SK-N-SH (cell line): ENCODE results near the gene ROBO1. TPM values are rescaled to one million over a fixed set of nuclear protein-coding genes. Genes with fewer than 3 reads are reported as not detected.

Experiments used
- CTCF ChIA-PET: fragments of 300-600, 350-600 bp; formaldehyde crosslinking; extraction: SDS; loops from one replicate; lab custom pipeline; 2021; lab: Yijun Ruan, JAX
- POLR2A ChIA-PET: fragments of 350-600 bp; sonication (Branson Sonifier 250); formaldehyde crosslinking; extraction: SDS; loops from one replicate; lab custom pipeline; 2020; ENCODE audit warnings: antibody characterized with exemption, inconsistent platforms; lab: Yijun Ruan, JAX
- DNase-seq: peaks from one replicate; pipeline ENCODE4 v3.0.0; 2012
- H2AFZ ChIP-seq: fragments of 200-600 bp; sonication (generic); 2 replicates; pipeline ENCODE4 v1.8.1; 2016; ENCODE audit warnings: antibody characterized with exemption, mild to moderate bottlenecking, low read depth
- H3F3A ChIP-seq: fragments of 200-600 bp; sonication (generic); replicated peaks from 2 replicates; pipeline ENCODE3; 2016; ENCODE audit warnings: antibody characterized with exemption, mild to moderate bottlenecking; ENCODE audit not compliant: insufficient read depth
- H3K27ac ChIP-seq, 2 experiments: fragments of 200-500 bp in 1 of 2; fragments of 200-600 bp in 1 of 2; sonication (Bioruptor generic) in 1 of 2; sonication (generic), shearing (Covaris generic) in 1 of 2; 2 replicates each; pipeline versions ENCODE4 v1.5.1 to v1.6.1; 2014 to 2016; ENCODE audit warnings: low read depth in 2 of 2, inconsistent platforms in 1 of 2, low read length in 1 of 2, mild to moderate bottlenecking in 1 of 2, mixed read lengths in 1 of 2
- H3K27me3 ChIP-seq: fragments of 200-600 bp; sonication (generic), shearing (Covaris generic); 2 replicates; pipeline ENCODE4 v1.6.1; 2016; ENCODE audit warnings: mixed run types; ENCODE audit not compliant: insufficient read depth
- H3K36me3 ChIP-seq, 2 experiments: fragments of 200-500 bp in 1 of 2; fragments of 200-600 bp in 1 of 2; sonication (Bioruptor generic) in 1 of 2; sonication (generic) in 1 of 2; replicated peaks in 1 of 2; 2 replicates each; pipeline versions ENCODE3 to v1.5.1; 2014 to 2016; ENCODE audit warnings: low read length in 1 of 2, mild to moderate bottlenecking in 1 of 2; ENCODE audit not compliant: insufficient read depth in 2 of 2, control insufficient read depth in 1 of 2
- H3K4me1 ChIP-seq, 2 experiments: fragments of 200-500 bp in 1 of 2; fragments of 200-600 bp in 1 of 2; sonication (Bioruptor generic) in 1 of 2; sonication (generic), shearing (Covaris generic) in 1 of 2; 2 replicates each; pipeline versions ENCODE4 v1.5.1 to v1.6.1; 2014 to 2016; ENCODE audit warnings: low read depth in 1 of 2, low read length in 1 of 2, mixed run types in 1 of 2; ENCODE audit not compliant: insufficient read depth in 2 of 2, control insufficient read depth in 1 of 2
- H3K4me2 ChIP-seq: fragments of 200-600 bp; sonication (generic), shearing (Covaris generic); 2 replicates; pipeline ENCODE4 v1.6.1; 2017; ENCODE audit warnings: mixed run types
- H3K4me3 ChIP-seq, 2 experiments: fragments of 200-500 bp in 1 of 2; fragments of 200-600 bp in 1 of 2; sonication (Bioruptor generic) in 1 of 2; sonication (generic), shearing (Covaris generic) in 1 of 2; 2 replicates each; pipeline versions ENCODE4 v1.5.1 to v1.8.1; 2014 to 2016; ENCODE audit warnings: low read depth in 2 of 2, inconsistent platforms in 1 of 2, low read length in 1 of 2, mild to moderate bottlenecking in 1 of 2, mixed read lengths in 1 of 2, moderate library complexity in 1 of 2
- H3K79me2 ChIP-seq: fragments of 200-600 bp; sonication (generic); 2 replicates; pipeline ENCODE4 v1.8.1; 2017; ENCODE audit warnings: mild to moderate bottlenecking; ENCODE audit not compliant: insufficient read depth
- H3K9ac ChIP-seq: fragments of 200-600 bp; sonication (generic); 2 replicates; pipeline ENCODE4 v1.6.1; 2017; ENCODE audit warnings: mixed run types
- H3K9me2 ChIP-seq: fragments of 200-600 bp; sonication (generic); 2 replicates; pipeline ENCODE4 v1.6.1; 2017; ENCODE audit warnings: mixed run types
- H3K9me3 ChIP-seq: fragments of 200-600 bp; sonication (generic); 2 replicates; pipeline ENCODE4 v1.6.1; 2017; ENCODE audit warnings: mixed run types, mild to moderate bottlenecking, moderate library complexity
- H4K20me1 ChIP-seq: fragments of 200-600 bp; sonication (generic); 2 replicates; pipeline ENCODE4 v1.6.1; 2017; ENCODE audit warnings: mild to moderate bottlenecking, mixed run types; ENCODE audit not compliant: insufficient read depth
- CHD2 ChIP-seq: fragments of 150-350 bp; IDR thresholded peaks from 2 replicates; pipeline ENCODE4 v1.6.1; 2018; ENCODE audit warnings: low read length; ENCODE audit not compliant: partially characterized antibody
- EP300 ChIP-seq, 2 experiments: IDR thresholded peaks; 2 replicates each; pipeline versions ENCODE4 v1.4.0 to v1.6.1; 2012; ENCODE audit warnings: borderline replicate concordance in 1 of 2, low read depth in 1 of 2, low read length in 1 of 2
- EZH2phosphoT487 ChIP-seq: fragments of 200-600 bp; sonication (generic); IDR thresholded peaks from 2 replicates; pipeline ENCODE4 v1.6.1; 2017; ENCODE audit warnings: low read depth, mixed run types, mild to moderate bottlenecking, antibody characterized with exemption, moderate library complexity, borderline replicate concordance
- FOSL2 ChIP-seq: IDR thresholded peaks from 2 replicates; pipeline ENCODE4 v1.4.0; 2012; ENCODE audit warnings: low read depth, mild to moderate bottlenecking, moderate library complexity, borderline replicate concordance
- FOXJ3 ChIP-seq: sonication (generic); formaldehyde crosslinking; IDR thresholded peaks from 2 replicates; pipeline ENCODE4 v1.5.1; 2020; ENCODE audit warnings: mild to moderate bottlenecking, missing genetic modification reagents
- FOXM1 ChIP-seq: IDR thresholded peaks from 2 replicates; pipeline ENCODE4 v1.4.0; 2012; ENCODE audit warnings: low read depth, mild to moderate bottlenecking
- GABPA ChIP-seq: IDR thresholded peaks from 2 replicates; pipeline ENCODE4 v1.4.0; 2012; ENCODE audit warnings: low read depth, mild to moderate bottlenecking
- JUND ChIP-seq: IDR thresholded peaks from 2 replicates; pipeline ENCODE4 v1.4.0; 2012
- MEF2A ChIP-seq: IDR thresholded peaks from 2 replicates; pipeline ENCODE4 v1.4.0; 2012; ENCODE audit warnings: low read depth, borderline replicate concordance
- NFIC ChIP-seq: IDR thresholded peaks from 2 replicates; pipeline ENCODE4 v1.4.0; 2012; ENCODE audit warnings: borderline replicate concordance
- NRF1 ChIP-seq: IDR thresholded peaks from 2 replicates; pipeline ENCODE4 v1.6.1; 2012; ENCODE audit warnings: low read depth, mild to moderate bottlenecking, low read length
- POLR2AphosphoS5 ChIP-seq: IDR thresholded peaks from 2 replicates; pipeline ENCODE4 v1.6.1; 2012; ENCODE audit warnings: low read depth, low read length
- RCOR1 ChIP-seq: fragments of 150-350 bp; IDR thresholded peaks from 2 replicates; pipeline ENCODE4 v1.6.1; 2017; ENCODE audit warnings: antibody characterized with exemption, low read length
- SIN3A ChIP-seq: IDR thresholded peaks from 2 replicates; pipeline ENCODE4 v1.6.1; 2012; ENCODE audit warnings: low read depth, mild to moderate bottlenecking, low read length, moderate library complexity, borderline replicate concordance
- TAF1 ChIP-seq: IDR thresholded peaks from 2 replicates; pipeline ENCODE4 v1.6.1; 2012; ENCODE audit warnings: low read depth, mild to moderate bottlenecking, low read length, moderate library complexity, borderline replicate concordance
- TCF12 ChIP-seq: IDR thresholded peaks from 2 replicates; pipeline ENCODE4 v1.4.0; 2012
- WGBS: methylation state at CpG from one replicate; pipeline ENCODE4 v1.1.6; 2017; ENCODE audit warnings: low lambda C conversion rate; 5-methylcytosine and 5-hydroxymethylcytosine counted together
- polyA plus RNA-seq, 3 experiments: library from polyadenylated mRNA; depleted of rRNA; stranded (reverse); fragments of >200 nt; gene quantifications; 2 replicates each; pipeline ENCODE4 v1.2.3, GENCODE V29; 2012
- TF ChIP-seq, protein P1 (sequence below): IDR thresholded peaks from 2 replicates; pipeline ENCODE4 v1.4.0; 2012; ENCODE audit warnings: low read depth, borderline replicate concordance
- TF ChIP-seq, protein P2 (sequence below): IDR thresholded peaks from 2 replicates; pipeline ENCODE4 v1.4.0; 2012; ENCODE audit warnings: low read depth, borderline replicate concordance
- TF ChIP-seq, protein P3 (sequence below): IDR thresholded peaks from 2 replicates; pipeline ENCODE4; 2012
- TF ChIP-seq, protein P4 (sequence below): fragments of 150-350 bp; IDR thresholded peaks from 2 replicates; pipeline ENCODE4 v1.6.1; 2016; ENCODE audit warnings: mild to moderate bottlenecking, low read depth, low read length

Gene ROBO1
- polyA plus RNA-seq, 1 of the 3 experiments (the other 2 are of a cell fraction), result 22.7 TPM

DNA sequence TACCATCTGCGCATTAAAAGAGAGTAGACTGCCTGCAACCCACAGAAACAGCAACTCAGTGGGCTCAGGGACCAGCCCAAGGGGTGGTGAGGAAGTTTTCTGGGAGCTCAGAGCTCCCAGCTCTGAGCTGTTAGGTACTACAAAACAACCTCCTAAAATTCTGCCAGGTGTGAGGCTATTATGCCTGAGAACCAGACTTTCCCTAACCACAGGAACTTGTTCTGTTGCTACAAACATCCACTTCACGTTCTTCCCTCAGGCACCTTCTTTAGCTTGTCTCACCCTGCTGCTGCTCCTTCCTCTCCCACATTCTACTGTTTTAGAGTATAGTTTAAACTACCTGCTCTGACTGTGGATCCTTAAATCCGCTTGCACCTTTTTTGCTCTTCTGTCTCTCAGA is 399.4 kb downstream of the ROBO1 start (continued):
- no peak for TF ChIP-seq FOXJ3 (CRISPR knock-in tag)
- TF ChIP-seq, protein P1, sequence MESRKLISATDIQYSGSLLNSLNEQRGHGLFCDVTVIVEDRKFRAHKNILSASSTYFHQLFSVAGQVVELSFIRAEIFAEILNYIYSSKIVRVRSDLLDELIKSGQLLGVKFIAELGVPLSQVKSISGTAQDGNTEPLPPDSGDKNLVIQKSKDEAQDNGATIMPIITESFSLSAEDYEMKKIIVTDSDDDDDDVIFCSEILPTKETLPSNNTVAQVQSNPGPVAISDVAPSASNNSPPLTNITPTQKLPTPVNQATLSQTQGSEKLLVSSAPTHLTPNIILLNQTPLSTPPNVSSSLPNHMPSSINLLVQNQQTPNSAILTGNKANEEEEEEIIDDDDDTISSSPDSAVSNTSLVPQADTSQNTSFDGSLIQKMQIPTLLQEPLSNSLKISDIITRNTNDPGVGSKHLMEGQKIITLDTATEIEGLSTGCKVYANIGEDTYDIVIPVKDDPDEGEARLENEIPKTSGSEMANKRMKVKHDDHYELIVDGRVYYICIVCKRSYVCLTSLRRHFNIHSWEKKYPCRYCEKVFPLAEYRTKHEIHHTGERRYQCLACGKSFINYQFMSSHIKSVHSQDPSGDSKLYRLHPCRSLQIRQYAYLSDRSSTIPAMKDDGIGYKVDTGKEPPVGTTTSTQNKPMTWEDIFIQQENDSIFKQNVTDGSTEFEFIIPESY, result no peak
- TF ChIP-seq FOXM1, result no peak
- TF ChIP-seq MEF2A, result no peak
- no peak for TF ChIP-seq CHD2
- no peak for TF ChIP-seq NRF1
- TF ChIP-seq, all 33 proteins: peak for 0

DNA sequence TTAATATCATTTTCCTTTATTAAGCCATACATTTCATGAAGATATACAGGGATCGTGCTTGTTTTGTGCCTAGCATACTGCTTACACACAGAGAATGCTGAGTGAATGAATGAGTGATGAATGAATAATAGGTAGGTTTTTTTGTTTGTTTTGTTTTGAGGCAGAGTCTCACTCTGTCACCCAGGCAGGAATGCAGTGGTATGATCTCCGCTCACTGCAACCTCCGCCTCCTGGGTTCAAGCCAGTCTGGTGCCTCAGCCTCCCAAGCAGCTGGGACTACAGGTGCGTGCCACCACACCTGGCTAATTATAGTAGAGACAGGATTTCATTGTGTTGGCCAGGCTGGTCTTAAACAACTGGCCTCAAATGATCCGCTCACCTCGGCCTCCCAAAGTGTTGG is 400.0 kb downstream of the ROBO1 start:
- H3K9ac ChIP-seq, result no peak overlapping the region

DNA sequence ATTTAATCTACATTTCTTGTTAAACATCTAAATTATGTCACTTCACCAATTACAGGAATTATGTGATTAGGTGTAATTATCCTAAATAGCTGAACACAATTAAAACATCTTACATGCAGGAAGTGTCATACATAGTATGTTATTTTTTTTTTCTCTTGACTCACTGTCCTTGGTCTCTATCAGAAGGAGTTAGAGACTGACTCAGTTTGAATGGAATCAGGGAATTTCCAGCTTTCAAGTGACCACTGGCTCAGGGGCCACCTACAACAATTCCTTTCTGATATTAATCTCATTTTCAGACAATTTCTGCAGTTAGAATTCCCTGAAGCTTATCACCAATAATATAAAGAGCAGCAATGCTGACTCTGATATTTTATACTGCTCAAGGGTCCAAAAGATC is 400.7 kb downstream of the ROBO1 start:
- CTCF ChIA-PET, result interaction anchor here (1.0 to 3.6 kb wide), 4 partner anchors 15 to 709 kb away, joined by 3 to 16 read pairs (median 4); no protein-coding TSS in a partner anchor
- Histone ChIP-seq H3K9me2 (no peaks in the 10 kb centered on the region), H4K20me1 (no peaks in the 10 kb centered on the region), H3K27ac (peak overlapping the region; percentile 18 to 55; a peak in 3 of 4 replicates), H3K4me3 (no peak overlapping the region), H3K79me2 (no peaks in the 10 kb centered on the region), H3K4me2 (no peak overlapping the region), H3K27me3 (no peaks in the 10 kb centered on the region), H3K9ac (peak overlapping the region; percentile 7; the same call in 1 of the 2 replicates), H3F3A (peaks cover 10% of the 10 kb centered on the region), H3K36me3 (no peaks in the 10 kb centered on the region), H3K9me3 (no peaks in the 10 kb centered on the region), H2AFZ (peak overlapping the region; percentile 44; the same call in 1 of the 2 replicates), H3K4me1 (peaks cover 0 to 11% of the 10 kb centered on the region in 2 experiments; a peak in 2 of 4 replicates)
- POLR2A ChIA-PET, result no interaction called here
- no peak for DNase-seq
- TF ChIP-seq FOSL2 (peak; percentile 52; the same call in 1 of the 2 replicates), EP300 (IDR thresholded peaks at IDR 0.05; ENCODE audit: borderline replicate concordance in 1 of 2, low read depth in 1 of 2, low read length in 1 of 2) (peak in 1 of 2 experiments; percentile 38; a peak in 1 of 4 replicates), MEF2A (no peak), TAF1 (no peak), SIN3A (no peak), JUND (peak; percentile 55), NFIC (peak; percentile 20; the same call in 1 of the 2 replicates), TCF12 (peak; percentile 45; the same call in 1 of the 2 replicates), GABPA (no peak), POLR2AphosphoS5 (no peak)
- TF ChIP-seq, protein P2, sequence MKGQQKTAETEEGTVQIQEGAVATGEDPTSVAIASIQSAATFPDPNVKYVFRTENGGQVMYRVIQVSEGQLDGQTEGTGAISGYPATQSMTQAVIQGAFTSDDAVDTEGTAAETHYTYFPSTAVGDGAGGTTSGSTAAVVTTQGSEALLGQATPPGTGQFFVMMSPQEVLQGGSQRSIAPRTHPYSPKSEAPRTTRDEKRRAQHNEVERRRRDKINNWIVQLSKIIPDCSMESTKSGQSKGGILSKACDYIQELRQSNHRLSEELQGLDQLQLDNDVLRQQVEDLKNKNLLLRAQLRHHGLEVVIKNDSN, result no peak
- TF ChIP-seq, protein P3, sequence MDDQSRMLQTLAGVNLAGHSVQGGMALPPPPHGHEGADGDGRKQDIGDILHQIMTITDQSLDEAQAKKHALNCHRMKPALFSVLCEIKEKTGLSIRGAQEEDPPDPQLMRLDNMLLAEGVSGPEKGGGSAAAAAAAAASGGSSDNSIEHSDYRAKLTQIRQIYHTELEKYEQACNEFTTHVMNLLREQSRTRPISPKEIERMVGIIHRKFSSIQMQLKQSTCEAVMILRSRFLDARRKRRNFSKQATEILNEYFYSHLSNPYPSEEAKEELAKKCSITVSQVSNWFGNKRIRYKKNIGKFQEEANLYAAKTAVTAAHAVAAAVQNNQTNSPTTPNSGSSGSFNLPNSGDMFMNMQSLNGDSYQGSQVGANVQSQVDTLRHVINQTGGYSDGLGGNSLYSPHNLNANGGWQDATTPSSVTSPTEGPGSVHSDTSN, result 0 out of 2 replicates have a peak, but pooled peaks have one; percentile 11

More for the DNA sequence above, 400.0 kb downstream of the ROBO1 start:
- POLR2A ChIA-PET, result no interaction called here
- Histone ChIP-seq H3K9me3 (no peaks in the 10 kb centered on the region), H4K20me1 (no peaks in the 10 kb centered on the region), H3K79me2 (no peaks in the 10 kb centered on the region), H3K36me3 (no peaks in the 10 kb centered on the region), H3K27me3 (no peaks in the 10 kb centered on the region), H3K27ac (peak overlapping the region in 1 of 2 experiments; percentile 55; a peak in 1 of 4 replicates), H3K9me2 (no peaks in the 10 kb centered on the region), H2AFZ (peak overlapping the region; percentile 44; the same call in 1 of the 2 replicates), H3K4me2 (no peak overlapping the region), H3F3A (peaks cover 10% of the 10 kb centered on the region), H3K4me3 (no peak overlapping the region), H3K4me1 (peaks cover 0 to 11% of the 10 kb centered on the region in 2 experiments; a peak in 2 of 4 replicates)
- CTCF ChIA-PET, result interaction anchor here (1.0 to 3.6 kb wide), 4 partner anchors 16 to 709 kb away, joined by 3 to 16 read pairs (median 4); no protein-coding TSS in a partner anchor
- no peak for DNase-seq
- TF ChIP-seq RCOR1 (no peak), NRF1 (no peak), EZH2phosphoT487 (no peak)
- TF ChIP-seq, protein P4, sequence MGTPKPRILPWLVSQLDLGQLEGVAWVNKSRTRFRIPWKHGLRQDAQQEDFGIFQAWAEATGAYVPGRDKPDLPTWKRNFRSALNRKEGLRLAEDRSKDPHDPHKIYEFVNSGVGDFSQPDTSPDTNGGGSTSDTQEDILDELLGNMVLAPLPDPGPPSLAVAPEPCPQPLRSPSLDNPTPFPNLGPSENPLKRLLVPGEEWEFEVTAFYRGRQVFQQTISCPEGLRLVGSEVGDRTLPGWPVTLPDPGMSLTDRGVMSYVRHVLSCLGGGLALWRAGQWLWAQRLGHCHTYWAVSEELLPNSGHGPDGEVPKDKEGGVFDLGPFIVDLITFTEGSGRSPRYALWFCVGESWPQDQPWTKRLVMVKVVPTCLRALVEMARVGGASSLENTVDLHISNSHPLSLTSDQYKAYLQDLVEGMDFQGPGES, result no peak
- TF ChIP-seq, protein P2, result no peak
- WGBS, result 87% methylated on average over 6 of the region's 6 CpGs
